GM12878 (cell line): Measurements from ENCODE around the gene OXTR.

ENCODE experiments used
- CTCF ChIP-seq, 3 experiments: IDR thresholded peaks in 2 of 3; conservative IDR thresholded peaks in 1 of 3; 2 replicates each; pipeline ENCODE4 v1.5.1; 2011; ENCODE audit warnings: low read depth in 3 of 3, low read length in 3 of 3, mild to moderate bottlenecking in 3 of 3, control low read depth in 2 of 3, moderate library complexity in 2 of 3, inconsistent platforms in 1 of 3, mixed read lengths in 1 of 3; ENCODE audit not compliant: control insufficient read depth in 2 of 3, insufficient read depth in 1 of 3; ENCODE audit errors: extremely low read depth in 1 of 3
- REST ChIP-seq: IDR thresholded peaks from 2 replicates; pipeline ENCODE4 v1.6.1; 2012; ENCODE audit warnings: mild to moderate bottlenecking, low read depth, low read length

GRCh38 chr3:8760091-8760490 is 9.3 kb downstream of the OXTR start:
- TF ChIP-seq REST = no peak
- TF ChIP-seq CTCF (IDR thresholded peaks at IDR 0.05 in 2 of 3, conservative IDR thresholded peaks at IDR 0.05 in 1 of 3; ENCODE audit: control insufficient read depth in 2 of 3, extremely low read depth in 1 of 3, insufficient read depth in 1 of 3, low read depth in 3 of 3, low read length in 3 of 3) = no peak
